Cerebellar nuclear complex (tissue), 1 donor: ENCODE results near the gene R3HDM2.
A peak's percentile ranks its signal among the peaks of the same experiment; 100 is the strongest.

Source experiments
- DNase-seq, 2 experiments: peaks; one replicate each; lab custom pipeline; 2025; lab: John Stamatoyannopoulos, UW

R3HDM2 gene

GRCh38 chr12:57216014-57216911 is 214.6 kb downstream of the R3HDM2 start, which contains the start of gene NXPH4:
Gene NXPH4 (plus strand): TSS chr12:57216794. CDS start chr12:57216970, 176 bp downstream.
- no peak for DNase-seq

DNA sequence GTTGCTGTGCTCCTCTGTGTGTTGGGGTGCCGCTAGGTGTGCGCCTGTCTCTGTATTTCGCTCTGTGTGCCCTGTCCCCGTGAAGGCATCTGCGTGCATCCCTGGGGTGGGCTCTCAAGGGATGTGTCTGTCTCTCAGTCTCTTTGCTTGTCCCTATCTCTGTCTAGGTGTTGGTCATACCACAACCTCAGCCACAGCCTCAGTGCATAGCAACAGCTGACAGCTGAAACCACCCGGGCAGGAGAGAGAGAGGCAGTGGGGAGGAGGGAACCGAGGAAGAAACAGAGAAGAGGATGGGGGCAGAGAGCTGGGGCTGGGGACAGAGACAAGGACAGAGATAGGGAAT is 215.2 kb downstream of the R3HDM2 start:
- DNase-seq = no peak

DNA sequence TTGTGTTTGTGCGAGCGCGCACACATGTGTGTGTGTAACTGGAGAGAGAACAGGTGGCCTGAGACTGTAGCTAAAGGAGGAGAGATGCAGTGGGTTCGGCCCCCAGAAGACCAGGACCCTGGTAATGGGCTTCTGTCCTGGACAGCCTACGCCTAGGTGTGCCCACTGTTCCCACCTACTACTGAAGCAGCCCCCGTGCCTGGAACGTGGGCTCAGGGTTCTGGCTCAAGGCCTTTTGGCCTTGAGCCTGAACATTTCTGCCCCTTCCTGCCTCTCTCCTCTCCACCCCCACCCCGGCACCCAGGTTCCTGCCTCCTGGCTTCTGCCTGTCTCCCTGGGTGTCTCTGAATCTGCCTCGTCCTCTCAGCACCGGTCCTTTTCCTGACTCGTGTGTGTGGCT is 215.8 kb downstream of the R3HDM2 start:
- no peak for DNase-seq

DNA sequence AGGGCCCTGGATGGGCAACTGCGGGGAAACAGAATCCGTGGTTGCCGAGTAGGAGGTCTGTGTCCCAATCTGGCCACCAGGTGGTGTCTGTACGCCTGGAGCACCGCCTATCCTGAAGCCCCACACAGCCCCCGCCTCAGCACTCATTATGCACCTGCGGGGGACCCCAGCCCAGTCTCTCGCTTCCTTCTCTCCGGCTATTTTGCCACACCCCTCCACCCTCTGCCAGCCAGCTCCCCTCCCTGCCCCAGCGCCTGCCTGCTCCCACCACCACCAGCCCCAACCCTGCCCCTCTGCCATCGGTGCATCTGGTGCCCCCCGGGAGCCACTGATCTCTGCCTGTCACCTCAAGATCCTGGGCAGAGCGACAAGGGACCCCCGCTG is 216.5 kb downstream of the R3HDM2 start:
- DNase-seq = no peak

GRCh38 chr12:57213763-57214397 is 217.0 kb downstream of the R3HDM2 start:
- no peak for DNase-seq

DNA sequence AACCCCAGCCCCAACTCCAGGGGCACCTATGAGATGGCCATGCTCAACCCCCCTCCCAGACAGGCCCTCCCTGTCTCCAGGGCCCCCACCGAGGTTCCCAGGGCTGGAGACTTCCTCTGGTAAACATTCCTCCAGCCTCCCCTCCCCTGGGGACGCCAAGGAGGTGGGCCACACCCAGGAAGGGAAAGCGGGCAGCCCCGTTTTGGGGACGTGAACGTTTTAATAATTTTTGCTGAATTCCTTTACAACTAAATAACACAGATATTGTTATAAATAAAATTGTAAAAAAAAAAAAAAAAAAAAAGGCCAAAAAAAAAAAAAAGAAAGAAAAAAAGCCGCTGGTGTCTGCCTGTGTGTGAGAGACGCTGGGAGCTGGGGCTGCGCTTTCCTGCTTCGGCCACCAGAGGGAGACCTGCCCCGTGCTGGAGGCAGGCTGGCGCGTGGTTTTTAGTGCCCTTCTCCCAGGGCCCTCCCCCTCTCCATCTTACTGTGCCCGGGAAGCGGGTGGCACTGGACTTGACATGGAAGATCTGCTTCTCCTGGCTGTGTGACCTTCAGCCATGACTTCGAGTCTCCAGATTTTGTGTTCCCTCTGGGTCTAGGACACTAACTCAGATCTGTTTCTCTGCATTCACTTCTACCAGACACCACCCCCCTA is 217.7 kb downstream of the R3HDM2 start:
- DNase-seq = peak; percentile 52 to 86

DNA sequence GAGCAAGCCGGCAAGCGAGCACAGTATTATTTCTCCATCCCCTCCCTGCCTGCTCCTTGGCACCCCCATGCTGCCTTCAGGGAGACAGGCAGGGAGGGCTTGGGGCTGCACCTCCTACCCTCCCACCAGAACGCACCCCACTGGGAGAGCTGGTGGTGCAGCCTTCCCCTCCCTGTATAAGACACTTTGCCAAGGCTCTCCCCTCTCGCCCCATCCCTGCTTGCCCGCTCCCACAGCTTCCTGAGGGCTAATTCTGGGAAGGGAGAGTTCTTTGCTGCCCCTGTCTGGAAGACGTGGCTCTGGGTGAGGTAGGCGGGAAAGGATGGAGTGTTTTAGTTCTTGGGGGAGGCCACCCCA is 218.2 kb downstream of the R3HDM2 start:
- DNase-seq = no peak

GRCh38 chr12:57211791-57212700 is 218.8 kb downstream of the R3HDM2 start:
- DNase-seq = no peak

GRCh38 chr12:57210926-57211692 is 219.7 kb downstream of the R3HDM2 start:
- no peak for DNase-seq

DNA sequence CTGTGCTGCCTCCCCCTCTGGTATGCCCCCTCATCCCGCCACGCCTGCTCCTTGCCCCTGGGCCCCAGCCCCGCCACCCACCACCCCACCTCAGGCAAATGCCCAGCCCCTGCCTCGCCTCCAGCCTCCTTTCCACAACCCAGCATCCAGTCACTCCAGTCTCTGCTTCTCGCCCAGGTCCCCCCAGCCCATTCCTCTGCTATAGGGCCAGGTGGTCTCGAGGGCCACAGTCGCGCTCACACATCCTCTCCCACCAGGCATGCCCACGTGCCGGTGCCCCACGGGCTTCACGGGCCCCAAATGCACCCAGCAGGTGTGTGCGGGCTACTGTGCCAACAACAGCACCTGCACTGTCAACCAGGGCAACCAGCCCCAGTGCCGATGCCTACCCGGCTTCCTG is 220.4 kb downstream of the R3HDM2 start:
- no peak for DNase-seq

GRCh38 chr12:57209916-57210315 is 220.9 kb downstream of the R3HDM2 start:
- no peak for DNase-seq

GRCh38 chr12:57208631-57209282 is 222.1 kb downstream of the R3HDM2 start:
- no peak for DNase-seq

DNA sequence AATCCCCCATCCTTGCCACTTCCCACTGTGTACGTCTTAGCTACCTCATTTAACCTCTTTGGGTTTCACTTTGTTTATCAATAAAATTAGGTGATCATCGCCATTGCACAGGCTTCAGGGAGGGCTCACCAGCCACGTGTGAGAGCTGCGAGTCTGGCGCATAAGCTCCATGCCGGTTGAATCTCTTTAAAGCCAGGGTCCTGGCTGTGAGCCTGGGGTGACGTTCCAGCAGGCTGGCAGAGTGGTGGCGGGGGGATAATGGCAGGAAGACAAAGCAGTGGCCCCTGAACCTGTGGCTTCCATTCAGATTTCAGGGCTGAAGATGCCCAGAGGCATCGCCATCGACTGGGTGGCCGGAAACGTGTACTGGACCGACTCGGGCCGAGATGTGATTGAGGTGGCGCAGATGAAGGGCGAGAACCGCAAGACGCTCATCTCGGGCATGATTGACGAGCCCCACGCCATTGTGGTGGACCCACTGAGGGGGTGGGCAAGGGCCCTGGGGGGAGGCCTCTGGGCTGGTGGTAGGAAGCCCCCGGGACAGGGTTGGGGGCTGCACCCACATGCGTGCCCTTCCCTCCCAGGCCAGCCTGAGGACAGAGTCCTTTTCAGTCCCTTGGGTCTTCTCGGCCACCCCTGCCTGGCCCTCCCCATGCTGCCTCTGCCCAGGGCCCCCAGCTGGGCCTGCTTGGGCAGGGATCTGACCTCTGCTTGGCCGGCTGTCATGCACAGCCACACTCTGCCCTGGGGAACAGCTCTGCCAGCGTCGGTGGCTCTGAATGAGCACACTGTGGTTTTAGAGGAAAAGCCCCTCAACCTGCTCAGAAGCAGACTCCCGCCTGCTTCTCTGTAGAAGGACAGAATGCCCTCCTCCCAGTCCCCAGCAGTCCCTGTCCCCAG is 222.9 kb downstream of the R3HDM2 start:
- no peak for DNase-seq

GRCh38 chr12:57205931-57206330 is 224.9 kb downstream of the R3HDM2 start:
- no peak for DNase-seq

DNA sequence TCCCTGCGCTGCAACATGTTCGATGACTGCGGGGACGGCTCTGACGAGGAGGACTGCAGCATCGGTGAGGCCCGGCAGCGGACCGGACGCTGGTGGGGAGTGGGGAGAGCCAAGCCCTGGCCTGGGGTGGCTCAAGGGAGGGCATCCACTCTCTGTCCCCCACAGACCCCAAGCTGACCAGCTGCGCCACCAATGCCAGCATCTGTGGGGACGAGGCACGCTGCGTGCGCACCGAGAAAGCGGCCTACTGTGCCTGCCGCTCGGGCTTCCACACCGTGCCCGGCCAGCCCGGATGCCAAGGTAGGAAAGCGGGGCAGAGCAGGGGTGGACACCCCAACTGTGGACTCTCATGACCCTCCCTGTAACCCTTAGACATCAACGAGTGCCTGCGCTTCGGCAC is 225.7 kb downstream of the R3HDM2 start:
- no peak for DNase-seq

GRCh38 chr12:57204454-57204853 is 226.4 kb downstream of the R3HDM2 start:
- no peak for DNase-seq

- DNase-seq = peak in 1 of 2 experiments; percentile 65
Measured at GRCh38 chr12:57203791-57204190, 227.1 kb downstream of the R3HDM2 start.
